Activated CD8-positive, alpha-beta memory T cell treated with anti-CD3 and anti-CD28 coated beads, Interleukin-2, amount 50 U/mL, for 24 hours (primary cell): ENCODE data around the gene IST1.
"Not testable (repeated sequence)": the region's sequence is repeated elsewhere in the genome, so short reads cannot be mapped to it uniquely, and the experiment has no call there.

Source experiments
- DNase-seq: peaks from one replicate; pipeline ENCODE4 v3.0.0-alpha.2; 2020; ENCODE audit errors: extremely low read depth

Gene IST1

DNA sequence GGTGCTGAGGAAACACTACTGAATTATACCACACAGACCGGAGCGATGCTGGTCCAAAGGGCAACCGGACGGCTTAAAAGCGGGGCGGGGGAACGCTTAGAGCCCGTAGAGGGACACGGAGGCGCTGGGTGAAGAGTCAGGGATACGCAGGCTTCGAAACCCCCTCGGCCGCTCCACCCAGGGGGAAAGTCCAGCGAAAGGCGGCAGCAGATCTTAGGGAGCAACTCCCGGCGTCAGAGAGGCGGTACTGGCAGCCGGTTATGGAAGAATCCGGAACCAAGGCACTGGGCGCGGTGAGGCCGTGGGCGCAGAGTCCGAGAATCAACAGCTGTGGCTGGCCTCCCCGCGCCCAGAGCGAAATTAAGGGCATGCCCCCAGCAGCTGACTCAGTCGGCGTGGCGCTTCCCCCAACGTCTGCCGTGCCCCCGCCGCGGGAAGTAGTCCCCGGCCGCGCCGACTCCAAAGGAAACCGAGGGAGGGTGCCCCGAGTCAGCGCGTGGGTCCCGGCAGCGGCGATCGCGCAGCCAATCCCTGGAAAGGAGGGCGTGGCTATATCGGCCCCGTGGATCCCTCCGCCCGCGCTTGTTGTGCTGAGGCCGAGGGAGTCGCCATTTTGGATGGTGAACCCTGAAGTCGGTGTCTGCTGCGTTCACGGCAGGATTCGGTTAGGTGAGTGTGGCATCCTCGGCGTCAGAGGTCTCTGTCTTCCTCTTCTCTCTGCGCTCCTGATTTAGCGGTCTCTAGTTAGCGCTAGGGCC, at the start of gene IST1:
Gene IST1 (plus strand): TSS at position 611 of the 758 bp plus-strand sequence. CDS start 20,110 bp downstream, outside the sequence.
- DNase-seq = peak; percentile 98

DNA sequence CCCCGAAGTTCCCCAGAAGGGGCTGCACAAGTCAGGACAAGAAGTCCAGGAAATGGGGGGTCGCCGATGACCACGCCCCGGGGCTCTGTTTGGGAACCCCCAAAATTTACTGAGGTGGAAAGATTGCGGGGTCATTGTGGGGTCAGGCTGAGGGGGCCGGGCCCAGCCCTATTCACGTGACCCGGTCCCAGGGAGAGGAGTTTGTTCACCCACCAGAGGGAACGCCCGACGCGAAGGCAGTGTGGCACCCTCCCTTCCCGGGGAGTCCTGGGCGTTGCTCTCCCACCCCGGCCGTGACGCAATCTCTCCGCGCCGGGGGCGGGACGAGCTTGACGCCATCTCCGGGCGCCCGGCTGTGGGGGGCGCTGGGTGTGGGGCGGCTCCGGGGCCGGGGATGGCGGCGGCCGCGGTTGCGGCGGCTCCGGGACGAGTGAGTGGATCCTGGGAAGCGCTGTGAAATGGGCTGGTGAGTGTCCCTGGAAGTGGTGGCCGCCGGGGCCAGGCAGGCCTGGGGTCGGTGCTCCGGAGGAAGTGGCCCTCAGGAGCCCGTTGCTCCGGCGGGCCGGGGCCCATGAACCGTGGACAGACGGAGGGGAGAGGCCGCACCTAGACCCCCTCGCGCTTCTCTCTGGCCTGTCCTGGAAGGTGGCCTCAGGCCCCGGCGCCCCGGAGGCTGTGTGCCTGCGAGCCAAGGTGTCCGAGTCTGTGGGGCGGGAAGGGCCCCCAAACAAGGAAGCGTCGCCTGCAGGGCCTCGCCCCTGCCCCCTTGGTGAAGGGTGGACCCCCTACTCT, 49.5 kb upstream of the IST1 start, which contains the start of gene ATXN1L:
Gene ATXN1L (plus strand): TSS at position 338 of the 792 bp plus-strand sequence. CDS start 3,765 bp downstream, outside the sequence.
- peak; percentile 71 for DNase-seq

DNA sequence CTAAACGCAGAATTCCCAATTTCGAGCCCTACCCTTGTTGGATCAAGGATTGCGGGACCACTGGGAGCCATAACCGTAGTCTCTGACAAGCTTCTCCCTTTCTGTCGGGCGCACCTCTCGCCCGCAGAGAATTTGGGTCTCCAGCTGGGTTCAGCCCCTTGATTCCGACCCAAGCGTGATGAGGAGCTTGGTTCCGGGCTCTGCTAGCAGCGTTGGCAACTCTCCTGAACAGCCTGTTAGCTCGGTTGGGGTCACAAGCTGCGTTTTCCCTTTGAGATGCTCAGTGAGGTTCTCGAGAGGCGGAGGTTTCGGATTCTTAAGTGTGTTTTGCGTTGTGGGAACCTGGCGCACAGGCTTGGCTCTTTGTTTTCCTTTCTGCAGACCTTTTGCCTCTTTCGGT, 48.9 kb upstream of the IST1 start:
- DNase-seq = no peak

DNA sequence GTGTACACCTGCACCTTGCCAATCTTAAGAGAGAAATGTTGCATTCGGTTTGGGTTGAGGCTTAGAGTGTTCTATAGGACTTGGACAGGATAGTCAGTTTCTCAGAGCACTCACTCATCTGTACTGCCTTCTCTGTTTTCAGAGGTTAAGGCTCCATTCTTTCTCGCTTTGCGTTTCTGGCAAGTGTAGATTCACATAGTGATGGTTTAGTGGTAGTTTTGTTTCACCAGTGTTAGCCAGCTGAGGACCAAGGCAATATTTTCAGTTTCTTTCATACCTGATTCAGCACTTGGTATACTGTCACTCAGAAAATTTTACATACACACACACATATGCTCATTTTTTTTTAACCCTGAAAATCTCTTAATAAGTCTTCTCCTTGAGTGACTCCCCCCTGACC, 48.2 kb upstream of the IST1 start:
- DNase-seq = no peak

DNA sequence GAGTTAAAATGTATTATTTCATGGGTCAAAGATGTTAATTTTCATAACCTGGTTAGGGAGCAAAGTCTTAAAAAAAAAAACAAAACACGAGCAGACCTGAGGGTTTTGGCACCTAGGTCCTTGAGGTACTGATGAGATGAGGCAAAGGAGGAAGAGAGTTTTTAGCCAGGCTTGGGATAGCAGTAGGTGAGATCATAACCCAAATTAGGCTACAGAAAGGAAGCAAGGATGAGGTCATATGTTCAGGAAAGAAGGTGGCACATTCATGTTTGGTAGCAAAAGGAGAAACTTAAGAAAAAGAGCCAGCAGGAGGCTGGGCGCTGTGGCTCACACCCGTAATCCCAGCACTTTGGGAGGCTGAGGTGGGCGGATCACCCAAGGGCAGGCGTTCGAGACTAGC, 46.7 kb upstream of the IST1 start:
- DNase-seq = no peak

DNA sequence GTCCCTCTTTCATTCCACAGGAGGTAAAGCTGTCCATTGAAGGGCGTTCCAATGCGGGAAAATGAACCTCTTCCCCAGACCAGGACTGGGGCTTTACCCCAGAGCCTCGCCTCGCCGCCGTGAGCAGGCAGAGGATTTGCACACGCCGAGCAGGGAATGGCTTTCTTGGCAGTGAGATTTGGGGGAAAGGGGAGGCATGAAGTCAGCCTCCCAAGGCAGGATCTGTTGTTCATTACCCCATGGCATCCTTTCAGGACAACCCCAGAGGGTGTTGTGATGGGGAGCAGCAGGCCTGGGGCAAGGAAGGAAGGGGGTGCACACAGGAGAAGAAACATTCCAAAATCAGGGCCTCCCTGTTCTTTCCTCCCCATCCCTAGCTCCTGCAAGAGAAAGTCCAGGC, 43.6 kb upstream of the IST1 start:
- no peak for DNase-seq

DNA sequence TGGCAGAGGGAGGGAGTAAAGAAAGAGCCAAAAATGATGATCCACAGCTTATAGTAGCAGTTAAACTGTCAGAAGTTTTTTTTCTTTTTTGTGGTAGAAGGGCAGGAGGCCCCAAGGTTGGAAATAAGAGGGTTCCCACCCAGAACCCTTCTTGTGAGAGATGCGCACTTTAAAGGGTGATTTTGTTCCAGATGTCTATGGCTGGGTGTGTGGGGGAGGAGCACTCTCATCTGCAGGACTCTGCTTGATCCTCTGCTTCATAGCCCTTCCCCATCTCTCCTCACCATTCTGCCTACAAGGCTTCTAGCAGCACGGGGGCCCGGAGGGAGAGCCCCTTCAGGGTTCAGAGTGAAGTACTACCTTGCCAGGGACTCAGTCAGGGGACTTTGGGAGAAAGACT, 43.2 kb upstream of the IST1 start:
- no peak for DNase-seq

DNA sequence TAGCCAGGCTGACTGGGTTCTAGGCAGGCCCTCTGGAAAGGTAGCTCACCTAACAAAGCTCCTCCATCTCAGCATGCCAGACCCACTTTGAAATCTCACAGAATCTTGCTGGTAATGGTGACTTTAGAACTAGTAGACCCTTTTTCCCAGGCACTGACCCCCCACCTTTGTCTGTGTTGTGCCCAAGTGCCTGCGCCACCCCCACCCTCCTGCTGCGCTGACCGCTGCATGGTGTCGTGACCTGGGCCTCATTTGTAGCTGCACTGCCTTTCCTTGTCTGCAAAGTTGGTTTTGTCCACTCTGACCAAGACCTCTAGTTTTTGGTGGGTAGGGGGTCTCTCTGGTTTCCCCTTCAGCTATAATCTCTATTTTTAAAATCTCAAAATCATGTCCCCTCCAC, 42.8 kb upstream of the IST1 start:
- DNase-seq = no peak

DNA sequence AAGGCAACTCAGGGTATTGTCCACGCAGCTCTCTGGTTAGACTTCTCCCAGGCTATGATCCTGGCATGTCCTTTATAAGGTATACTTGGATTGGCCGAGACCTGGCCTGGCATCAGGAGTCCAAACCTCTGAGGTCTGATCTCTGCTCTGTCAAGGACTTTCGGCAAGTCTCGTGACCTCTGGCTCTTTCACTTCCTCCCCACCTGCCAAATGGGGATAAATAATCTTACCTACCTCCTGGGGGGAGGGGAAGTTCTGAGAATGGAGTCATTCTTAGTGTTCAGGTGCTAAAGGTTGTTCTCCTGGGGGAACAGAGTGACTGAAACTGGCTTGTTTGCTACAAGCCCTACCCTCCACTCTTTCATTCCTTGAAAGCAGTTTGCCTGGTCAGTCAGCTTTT, 41.9 kb upstream of the IST1 start:
- DNase-seq = no peak

DNA sequence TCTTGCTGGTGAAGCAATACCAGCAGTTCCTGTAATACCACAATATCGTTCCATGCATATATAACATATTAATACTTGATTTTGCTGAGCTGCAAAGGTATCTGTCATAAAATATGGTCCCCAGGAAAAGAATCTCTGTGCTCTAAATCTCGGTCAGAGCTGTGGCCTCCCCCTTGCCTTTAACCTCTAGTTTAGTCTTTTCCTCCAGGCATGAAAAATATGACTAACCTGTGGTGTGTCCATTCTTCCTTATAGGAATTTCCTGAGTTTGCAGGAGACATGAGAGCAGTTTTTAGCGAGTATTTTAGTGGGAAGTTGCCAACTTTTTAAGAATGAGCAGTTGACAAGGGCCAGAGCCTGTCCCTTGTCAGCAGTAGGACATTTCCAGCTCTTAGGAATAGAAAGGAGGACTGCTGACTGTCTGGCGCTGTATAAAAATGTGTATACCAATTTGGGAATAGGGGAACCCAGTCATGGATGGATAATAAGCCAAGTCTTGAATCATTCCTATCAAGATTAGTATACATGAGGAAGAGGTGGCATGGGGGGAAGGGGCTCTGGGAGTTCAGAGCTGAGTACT, 40.9 kb upstream of the IST1 start:
- no peak for DNase-seq

DNA sequence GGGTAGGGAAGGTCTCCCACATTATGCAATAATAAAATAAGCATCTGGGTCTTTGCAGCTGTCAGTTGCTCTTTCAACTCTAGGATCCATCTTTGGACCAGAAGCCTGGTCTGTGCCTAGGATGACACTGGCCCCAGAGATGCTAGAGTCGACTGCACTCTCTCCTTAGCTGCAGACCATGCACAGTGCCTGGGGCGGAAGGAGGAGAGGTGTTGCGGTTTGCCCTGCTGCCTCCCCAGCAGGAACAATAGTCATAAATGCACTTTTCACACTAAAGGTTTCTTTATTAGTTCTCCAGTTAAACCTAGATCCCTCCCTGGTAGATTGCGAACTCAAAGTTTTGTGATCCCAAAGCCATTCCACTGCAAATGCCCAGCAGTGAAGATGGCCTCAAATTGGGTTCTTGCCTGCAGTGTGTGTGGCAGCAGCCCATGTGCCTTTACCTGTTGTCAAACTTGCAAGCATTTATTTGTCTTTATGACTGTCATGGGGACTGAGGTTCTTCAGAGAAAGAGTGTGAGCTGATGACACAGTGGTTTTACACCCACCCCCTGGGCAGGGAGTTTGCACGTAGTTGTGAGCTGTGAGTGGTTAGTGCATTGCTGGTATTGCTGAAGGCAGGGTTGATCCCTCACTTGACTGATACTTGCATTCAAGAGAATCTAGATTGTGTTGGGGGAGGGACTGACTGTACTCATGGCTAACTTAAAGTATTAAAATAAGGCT, 39.2 kb upstream of the IST1 start:
- no peak for DNase-seq

DNA sequence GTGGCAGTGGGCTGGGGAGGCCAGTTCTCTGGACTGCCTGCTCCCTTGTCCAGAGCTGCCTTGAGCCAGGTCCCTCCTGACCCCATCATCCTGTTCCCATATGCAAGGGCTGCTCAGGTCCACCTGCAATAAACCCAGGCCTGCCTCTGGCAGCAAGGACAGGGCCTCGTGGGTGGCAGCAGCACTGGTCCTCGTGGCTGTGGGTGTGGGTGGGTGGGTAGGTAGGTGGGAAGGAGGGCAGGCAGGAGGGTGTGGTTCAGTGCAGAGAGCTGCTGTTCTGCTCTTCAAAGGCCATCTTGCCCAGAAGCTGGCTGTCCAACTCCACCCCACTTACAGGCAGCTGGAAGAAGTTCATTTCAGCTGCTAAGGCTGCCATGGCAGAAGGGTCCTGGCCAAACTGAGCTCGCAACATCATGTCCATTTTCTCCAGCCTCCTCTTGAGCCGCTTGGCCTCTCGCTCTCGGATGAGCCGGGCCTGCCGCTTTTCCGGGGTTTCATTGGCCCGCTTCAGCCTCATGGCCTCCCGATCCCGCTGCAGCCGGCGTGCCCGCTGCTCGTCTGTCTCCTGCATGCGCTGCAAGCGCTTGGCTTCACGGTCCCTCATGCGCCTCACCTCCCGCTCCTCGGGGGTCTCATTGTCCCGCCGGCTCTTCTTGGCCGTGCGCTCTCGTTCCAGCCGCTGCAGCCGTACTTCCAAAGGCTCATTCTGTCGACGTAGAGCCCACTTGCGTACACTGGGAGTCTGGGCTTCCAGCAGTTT, 35.4 kb upstream of the IST1 start:
- DNase-seq = no peak

DNA sequence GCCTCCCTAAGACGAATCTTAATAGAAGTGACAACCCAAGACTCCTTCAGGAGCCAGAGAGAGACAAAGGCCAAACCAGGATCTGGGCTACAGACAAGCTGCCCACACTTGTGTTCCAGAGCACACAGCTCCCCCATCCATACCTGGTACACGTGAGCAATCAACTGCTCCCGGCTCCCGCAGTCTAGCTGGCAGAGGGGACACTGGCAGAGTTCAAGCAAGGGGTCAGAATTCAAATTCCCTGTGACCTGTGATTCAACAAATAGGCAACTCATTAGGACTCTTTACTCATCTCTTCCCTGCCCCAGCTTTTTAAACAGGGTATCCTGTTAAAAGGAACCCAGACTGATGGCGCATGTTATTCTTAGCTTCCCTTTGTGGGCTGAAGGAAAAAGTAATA, 31.3 kb upstream of the IST1 start:
- no peak for DNase-seq

DNA sequence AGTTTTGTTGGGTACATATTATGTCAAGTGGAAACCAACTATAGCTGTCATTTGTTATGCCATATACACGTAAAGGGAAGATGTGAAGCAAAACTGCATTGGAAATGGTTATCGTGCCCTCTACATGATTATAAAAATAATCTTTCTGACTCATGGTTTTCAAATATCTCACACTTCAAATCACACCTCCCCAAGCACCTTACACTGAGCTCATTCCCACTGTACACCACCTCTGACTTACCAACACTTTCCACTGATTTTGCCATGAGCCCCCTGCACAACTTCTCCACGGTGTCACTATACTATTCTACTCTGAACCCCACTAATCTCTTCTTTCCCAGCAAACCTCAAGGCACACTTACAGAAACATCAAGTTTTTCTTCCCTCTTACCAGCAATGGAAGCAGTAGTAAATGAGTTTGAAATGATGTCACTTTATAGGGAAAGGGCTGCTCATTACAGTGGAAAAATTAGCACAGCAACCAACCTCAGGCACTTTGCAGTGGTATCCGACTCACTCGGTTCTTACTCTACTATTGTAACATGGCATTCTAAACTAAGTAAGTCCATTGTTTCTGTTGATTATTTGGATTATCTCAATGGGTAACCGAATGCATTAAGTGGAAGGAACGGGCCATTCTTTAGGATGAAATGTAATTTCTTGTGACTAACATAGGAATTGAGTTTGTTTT, 30.0 kb upstream of the IST1 start:
- DNase-seq = no peak

DNA sequence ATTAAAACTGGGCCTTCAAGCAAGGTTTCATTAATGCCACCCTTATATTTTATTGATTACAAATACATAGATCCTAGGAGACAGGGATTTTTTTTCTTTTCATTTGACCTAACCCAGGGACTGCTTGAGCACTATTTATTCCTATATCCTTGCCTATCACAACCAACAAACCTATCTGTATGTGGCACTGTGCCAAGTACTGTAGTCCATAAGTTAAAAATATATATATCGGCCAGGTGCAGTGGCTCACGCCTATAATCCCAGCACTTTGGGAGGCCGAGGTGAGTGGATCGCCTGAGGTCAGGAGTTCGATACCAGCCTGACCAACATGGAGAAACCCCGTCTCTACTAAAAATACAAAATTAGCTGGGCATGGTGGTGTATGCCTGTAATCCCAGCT, 28.2 kb upstream of the IST1 start:
- DNase-seq = not testable (repeated sequence)

DNA sequence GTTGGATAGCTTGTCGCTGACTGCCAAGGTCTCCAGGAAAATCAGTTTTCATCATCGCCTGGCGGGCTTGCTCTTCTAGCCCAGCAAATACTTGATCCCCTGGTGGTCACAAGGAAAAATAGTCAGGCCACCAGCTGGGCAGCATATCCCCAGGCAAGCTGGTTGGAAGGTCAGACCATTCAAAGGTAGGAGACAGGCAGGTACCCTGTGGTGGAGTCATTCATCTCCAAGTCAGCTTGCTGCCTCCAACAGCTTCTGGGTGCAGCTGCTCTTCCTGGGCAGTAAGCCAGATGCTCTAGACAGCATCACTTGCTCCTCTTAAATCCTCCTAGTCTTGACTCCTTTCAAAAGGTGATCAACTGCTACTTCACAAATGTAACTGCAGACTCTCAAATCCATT, 27.4 kb upstream of the IST1 start:
- no peak for DNase-seq

DNA sequence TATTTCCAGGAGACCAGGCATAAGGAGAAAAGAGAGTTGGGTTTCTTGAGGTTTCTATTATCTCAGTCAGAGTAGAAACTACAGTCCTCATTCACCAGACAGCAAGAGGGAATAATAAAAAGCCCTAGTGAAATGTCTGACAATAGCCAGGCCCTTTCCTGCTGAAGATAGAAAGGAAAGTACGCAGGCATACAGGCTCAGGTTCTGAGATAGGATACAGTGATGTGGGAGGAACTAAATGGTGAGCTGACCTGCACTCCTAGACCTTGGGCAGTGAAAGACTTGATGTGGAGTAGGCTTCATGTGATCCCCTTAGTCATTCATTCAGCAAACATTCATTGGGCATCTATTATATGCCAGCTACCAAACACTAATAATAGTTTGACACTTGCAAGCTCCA, 26.2 kb upstream of the IST1 start:
- DNase-seq = no peak

DNA sequence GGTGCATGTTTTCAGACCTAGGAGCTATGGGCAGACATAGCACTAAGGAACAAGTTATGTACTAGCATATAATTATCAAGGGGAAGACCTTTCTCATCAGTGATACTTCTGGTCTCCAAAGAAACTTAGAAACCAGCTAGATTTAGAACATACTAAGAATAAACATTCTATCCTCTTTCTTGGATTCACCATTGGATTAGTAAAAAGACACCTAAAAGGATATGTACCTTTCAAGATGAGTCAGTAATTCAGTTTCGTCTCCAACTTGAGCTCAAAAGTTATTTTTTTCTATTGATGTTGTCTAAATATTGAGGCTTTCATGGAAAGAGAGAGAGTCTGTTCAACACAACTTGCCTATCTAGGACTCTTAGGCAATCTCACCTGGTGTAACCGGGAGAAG, 24.5 kb upstream of the IST1 start:
- DNase-seq = no peak

DNA sequence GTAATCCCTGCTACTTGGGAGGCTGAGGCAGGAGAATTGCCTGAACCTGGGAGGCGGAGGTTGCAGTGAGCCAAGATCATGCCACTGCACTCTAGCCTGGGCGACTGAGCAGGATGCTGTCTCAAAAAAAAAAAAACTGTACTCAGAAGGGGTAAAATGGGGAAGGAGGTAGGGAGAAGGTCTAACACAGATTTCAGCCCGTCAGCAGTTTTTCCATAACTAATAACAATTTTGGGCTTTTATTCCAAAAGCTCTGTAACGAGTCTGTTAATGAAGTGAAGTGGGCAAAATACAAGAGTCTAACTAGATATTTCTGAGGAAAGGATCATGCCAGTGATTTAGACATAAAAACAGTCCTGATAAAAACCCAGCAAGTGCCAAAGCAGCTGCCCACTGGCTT, 22.1 kb upstream of the IST1 start:
- no peak for DNase-seq

DNA sequence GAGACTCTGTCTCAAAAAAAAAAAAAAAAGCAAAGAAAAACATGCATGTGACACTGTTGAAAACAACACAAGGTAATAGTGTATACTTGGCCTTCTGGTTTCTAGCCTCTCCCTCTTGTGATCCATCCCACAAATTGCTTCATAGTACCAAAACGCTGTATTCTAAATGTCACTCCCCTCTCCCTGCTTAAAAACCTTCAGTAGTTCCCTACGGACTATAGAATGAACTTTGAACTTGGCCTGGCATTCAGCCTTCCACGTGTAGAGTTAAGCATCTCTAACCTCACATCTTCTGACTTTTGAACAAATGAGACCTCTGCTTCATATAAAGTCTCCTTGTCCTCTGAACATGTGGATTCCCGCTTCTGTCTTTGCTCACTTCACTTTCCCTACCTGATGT, 16.4 kb upstream of the IST1 start:
- DNase-seq = no peak

DNA sequence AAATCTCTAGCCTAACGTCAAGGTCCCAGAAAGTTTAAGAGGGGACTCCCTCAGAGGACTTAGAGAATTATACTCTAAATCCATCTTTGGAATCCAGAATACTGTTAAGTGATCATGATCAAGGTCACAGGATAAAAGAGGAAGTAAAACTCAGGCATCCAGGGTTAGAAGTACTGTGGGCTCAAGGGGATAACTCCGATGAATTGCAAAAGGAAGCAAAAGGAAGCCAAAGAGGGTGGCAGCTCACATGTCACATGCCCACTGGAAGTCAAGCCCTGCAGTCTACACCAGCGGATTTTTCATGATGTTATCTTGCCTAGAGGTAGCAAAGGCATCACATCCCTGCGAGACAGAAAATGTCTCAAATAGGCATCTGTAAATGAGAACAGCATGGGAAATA, 15.2 kb upstream of the IST1 start:
- DNase-seq = no peak
